Neural progenitor cell (in vitro differentiated cells): ENCODE measurements around the gene CDC25B.

Experiments used
- EZH2phosphoT487 ChIP-seq: fragments of 200-600 bp; sonication (generic); IDR thresholded peaks from 2 replicates; pipeline ENCODE4 v1.6.1; 2017; ENCODE audit warnings: antibody characterized with exemption
- TF ChIP-seq, protein P1 (sequence below): fragments of 200-600 bp; sonication (generic); IDR thresholded peaks from 2 replicates; pipeline ENCODE4 v1.5.1; 2017; ENCODE audit warnings: antibody characterized with exemption, mild to moderate bottlenecking

DNA sequence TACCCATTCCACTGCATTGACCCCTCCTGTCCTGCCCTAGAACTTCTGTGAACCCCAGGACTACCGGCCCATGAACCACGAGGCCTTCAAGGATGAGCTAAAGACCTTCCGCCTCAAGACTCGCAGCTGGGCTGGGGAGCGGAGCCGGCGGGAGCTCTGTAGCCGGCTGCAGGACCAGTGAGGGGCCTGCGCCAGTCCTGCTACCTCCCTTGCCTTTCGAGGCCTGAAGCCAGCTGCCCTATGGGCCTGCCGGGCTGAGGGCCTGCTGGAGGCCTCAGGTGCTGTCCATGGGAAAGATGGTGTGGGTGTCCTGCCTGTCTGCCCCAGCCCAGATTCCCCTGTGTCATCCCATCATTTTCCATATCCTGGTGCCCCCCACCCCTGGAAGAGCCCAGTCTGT is 8.7 kb downstream of the CDC25B start:
- TF ChIP-seq, protein P1, sequence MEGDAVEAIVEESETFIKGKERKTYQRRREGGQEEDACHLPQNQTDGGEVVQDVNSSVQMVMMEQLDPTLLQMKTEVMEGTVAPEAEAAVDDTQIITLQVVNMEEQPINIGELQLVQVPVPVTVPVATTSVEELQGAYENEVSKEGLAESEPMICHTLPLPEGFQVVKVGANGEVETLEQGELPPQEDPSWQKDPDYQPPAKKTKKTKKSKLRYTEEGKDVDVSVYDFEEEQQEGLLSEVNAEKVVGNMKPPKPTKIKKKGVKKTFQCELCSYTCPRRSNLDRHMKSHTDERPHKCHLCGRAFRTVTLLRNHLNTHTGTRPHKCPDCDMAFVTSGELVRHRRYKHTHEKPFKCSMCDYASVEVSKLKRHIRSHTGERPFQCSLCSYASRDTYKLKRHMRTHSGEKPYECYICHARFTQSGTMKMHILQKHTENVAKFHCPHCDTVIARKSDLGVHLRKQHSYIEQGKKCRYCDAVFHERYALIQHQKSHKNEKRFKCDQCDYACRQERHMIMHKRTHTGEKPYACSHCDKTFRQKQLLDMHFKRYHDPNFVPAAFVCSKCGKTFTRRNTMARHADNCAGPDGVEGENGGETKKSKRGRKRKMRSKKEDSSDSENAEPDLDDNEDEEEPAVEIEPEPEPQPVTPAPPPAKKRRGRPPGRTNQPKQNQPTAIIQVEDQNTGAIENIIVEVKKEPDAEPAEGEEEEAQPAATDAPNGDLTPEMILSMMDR = no peak
- no peak for TF ChIP-seq EZH2phosphoT487
